ENCODE measurements around the gene SIL1. TPM values are rescaled to one million over a fixed set of nuclear protein-coding genes. Genes with fewer than 3 reads are reported as not detected.

The SIL1 gene
- total RNA-seq, 1 experiment from 2014 or later = 10.7 TPM

GRCh38 chr5:139212906-139213305 is 14.7 kb upstream of the SIL1 start (continued):
- TF ChIP-seq, protein P1, sequence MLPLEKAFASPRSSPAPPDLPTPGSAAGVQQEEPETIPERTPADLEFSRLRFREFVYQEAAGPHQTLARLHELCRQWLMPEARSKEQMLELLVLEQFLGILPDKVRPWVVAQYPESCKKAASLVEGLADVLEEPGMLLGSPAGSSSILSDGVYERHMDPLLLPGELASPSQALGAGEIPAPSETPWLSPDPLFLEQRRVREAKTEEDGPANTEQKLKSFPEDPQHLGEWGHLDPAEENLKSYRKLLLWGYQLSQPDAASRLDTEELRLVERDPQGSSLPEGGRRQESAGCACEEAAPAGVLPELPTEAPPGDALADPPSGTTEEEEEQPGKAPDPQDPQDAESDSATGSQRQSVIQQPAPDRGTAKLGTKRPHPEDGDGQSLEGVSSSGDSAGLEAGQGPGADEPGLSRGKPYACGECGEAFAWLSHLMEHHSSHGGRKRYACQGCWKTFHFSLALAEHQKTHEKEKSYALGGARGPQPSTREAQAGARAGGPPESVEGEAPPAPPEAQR (CRISPR knock-in tag; IDR thresholded peaks at IDR 0.05) = no peak
- no peak for TF ChIP-seq PRDM15 (CRISPR knock-in tag; IDR thresholded peaks at IDR 0.05)
- no peak for TF ChIP-seq NFE2L1 (CRISPR knock-in tag; IDR thresholded peaks at IDR 0.05)
- no peak for TF ChIP-seq ZNF138 (CRISPR knock-in tag; conservative IDR thresholded peaks at IDR 0.05)

GRCh38 chr5:139212486-139212885 is 14.3 kb upstream of the SIL1 start:
- CTCF ChIA-PET = interaction anchor here (1.5 kb wide), 1 partner anchor 423 kb away, joined by 4 read pairs; no protein-coding TSS in a partner anchor
- peaks cover 2% of the 10 kb centered on the region; the same call in 1 of the 2 replicates for H3K27me3 Mint-ChIP-seq (ENCODE audit: low read depth)
- H3K4me3 Mint-ChIP-seq = no peak overlapping the region
- peaks cover 29% of the 10 kb centered on the region for H3K4me1 Mint-ChIP-seq
- no peak overlapping the region; the same call in 1 of the 2 replicates for H3K27ac Mint-ChIP-seq
- ATAC-seq (no peak), DNase-seq (ENCODE audit: low spot score) (no peak)
- POLR2A ChIA-PET = no interaction called here
- no peak for TF ChIP-seq ZNF317 (CRISPR knock-in tag; IDR thresholded peaks at IDR 0.05; ENCODE audit: borderline replicate concordance, low read depth)
- TF ChIP-seq, protein P2, sequence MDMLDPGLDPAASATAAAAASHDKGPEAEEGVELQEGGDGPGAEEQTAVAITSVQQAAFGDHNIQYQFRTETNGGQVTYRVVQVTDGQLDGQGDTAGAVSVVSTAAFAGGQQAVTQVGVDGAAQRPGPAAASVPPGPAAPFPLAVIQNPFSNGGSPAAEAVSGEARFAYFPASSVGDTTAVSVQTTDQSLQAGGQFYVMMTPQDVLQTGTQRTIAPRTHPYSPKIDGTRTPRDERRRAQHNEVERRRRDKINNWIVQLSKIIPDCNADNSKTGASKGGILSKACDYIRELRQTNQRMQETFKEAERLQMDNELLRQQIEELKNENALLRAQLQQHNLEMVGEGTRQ (CRISPR knock-in tag; IDR thresholded peaks at IDR 0.05) = no peak
- TF ChIP-seq TP53 (CRISPR knock-in tag; IDR thresholded peaks at IDR 0.05) = no peak
- TF ChIP-seq ZNF416 (CRISPR knock-in tag; IDR thresholded peaks at IDR 0.05) = no peak
- TF ChIP-seq, protein P3, sequence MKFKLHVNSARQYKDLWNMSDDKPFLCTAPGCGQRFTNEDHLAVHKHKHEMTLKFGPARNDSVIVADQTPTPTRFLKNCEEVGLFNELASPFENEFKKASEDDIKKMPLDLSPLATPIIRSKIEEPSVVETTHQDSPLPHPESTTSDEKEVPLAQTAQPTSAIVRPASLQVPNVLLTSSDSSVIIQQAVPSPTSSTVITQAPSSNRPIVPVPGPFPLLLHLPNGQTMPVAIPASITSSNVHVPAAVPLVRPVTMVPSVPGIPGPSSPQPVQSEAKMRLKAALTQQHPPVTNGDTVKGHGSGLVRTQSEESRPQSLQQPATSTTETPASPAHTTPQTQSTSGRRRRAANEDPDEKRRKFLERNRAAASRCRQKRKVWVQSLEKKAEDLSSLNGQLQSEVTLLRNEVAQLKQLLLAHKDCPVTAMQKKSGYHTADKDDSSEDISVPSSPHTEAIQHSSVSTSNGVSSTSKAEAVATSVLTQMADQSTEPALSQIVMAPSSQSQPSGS (CRISPR knock-in tag; IDR thresholded peaks at IDR 0.05; ENCODE audit: borderline replicate concordance, low read depth) = no peak
- TF ChIP-seq, protein P4, sequence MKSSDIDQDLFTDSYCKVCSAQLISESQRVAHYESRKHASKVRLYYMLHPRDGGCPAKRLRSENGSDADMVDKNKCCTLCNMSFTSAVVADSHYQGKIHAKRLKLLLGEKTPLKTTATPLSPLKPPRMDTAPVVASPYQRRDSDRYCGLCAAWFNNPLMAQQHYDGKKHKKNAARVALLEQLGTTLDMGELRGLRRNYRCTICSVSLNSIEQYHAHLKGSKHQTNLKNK (CRISPR knock-in tag; IDR thresholded peaks at IDR 0.05) = no peak
- no peak for TF ChIP-seq E2F4 (CRISPR knock-in tag; IDR thresholded peaks at IDR 0.05; ENCODE audit: borderline replicate concordance, low read depth)
- no peak for TF ChIP-seq NFE2L1 (CRISPR knock-in tag; IDR thresholded peaks at IDR 0.05)
- TF ChIP-seq CREM (CRISPR knock-in tag; IDR thresholded peaks at IDR 0.05) = no peak
- TF ChIP-seq OVOL2 (CRISPR knock-in tag; IDR thresholded peaks at IDR 0.05; ENCODE audit: borderline replicate concordance) = no peak
- TF ChIP-seq MXD4 (CRISPR knock-in tag; IDR thresholded peaks at IDR 0.05; ENCODE audit: borderline replicate concordance) = no peak
- TF ChIP-seq TEAD4 (CRISPR knock-in tag; IDR thresholded peaks at IDR 0.05) = no peak
- TF ChIP-seq ZNF671 (CRISPR knock-in tag; IDR thresholded peaks at IDR 0.05) = no peak
- TF ChIP-seq, protein P5, sequence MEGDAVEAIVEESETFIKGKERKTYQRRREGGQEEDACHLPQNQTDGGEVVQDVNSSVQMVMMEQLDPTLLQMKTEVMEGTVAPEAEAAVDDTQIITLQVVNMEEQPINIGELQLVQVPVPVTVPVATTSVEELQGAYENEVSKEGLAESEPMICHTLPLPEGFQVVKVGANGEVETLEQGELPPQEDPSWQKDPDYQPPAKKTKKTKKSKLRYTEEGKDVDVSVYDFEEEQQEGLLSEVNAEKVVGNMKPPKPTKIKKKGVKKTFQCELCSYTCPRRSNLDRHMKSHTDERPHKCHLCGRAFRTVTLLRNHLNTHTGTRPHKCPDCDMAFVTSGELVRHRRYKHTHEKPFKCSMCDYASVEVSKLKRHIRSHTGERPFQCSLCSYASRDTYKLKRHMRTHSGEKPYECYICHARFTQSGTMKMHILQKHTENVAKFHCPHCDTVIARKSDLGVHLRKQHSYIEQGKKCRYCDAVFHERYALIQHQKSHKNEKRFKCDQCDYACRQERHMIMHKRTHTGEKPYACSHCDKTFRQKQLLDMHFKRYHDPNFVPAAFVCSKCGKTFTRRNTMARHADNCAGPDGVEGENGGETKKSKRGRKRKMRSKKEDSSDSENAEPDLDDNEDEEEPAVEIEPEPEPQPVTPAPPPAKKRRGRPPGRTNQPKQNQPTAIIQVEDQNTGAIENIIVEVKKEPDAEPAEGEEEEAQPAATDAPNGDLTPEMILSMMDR (IDR thresholded peaks at IDR 0.05) = no peak
- TF ChIP-seq SOX15 (CRISPR knock-in tag; IDR thresholded peaks at IDR 0.05) = no peak
- no peak for TF ChIP-seq NFYB (CRISPR knock-in tag; conservative IDR thresholded peaks at IDR 0.05; ENCODE audit: low read depth)
- TF ChIP-seq FOXP1 (CRISPR knock-in tag; IDR thresholded peaks at IDR 0.05; ENCODE audit: borderline replicate concordance) = no peak
- TF ChIP-seq, protein P6, sequence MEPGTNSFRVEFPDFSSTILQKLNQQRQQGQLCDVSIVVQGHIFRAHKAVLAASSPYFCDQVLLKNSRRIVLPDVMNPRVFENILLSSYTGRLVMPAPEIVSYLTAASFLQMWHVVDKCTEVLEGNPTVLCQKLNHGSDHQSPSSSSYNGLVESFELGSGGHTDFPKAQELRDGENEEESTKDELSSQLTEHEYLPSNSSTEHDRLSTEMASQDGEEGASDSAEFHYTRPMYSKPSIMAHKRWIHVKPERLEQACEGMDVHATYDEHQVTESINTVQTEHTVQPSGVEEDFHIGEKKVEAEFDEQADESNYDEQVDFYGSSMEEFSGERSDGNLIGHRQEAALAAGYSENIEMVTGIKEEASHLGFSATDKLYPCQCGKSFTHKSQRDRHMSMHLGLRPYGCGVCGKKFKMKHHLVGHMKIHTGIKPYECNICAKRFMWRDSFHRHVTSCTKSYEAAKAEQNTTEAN (CRISPR knock-in tag; IDR thresholded peaks at IDR 0.05) = no peak
- TF ChIP-seq RORB (CRISPR knock-in tag; IDR thresholded peaks at IDR 0.05) = no peak
- TF ChIP-seq, protein P7, sequence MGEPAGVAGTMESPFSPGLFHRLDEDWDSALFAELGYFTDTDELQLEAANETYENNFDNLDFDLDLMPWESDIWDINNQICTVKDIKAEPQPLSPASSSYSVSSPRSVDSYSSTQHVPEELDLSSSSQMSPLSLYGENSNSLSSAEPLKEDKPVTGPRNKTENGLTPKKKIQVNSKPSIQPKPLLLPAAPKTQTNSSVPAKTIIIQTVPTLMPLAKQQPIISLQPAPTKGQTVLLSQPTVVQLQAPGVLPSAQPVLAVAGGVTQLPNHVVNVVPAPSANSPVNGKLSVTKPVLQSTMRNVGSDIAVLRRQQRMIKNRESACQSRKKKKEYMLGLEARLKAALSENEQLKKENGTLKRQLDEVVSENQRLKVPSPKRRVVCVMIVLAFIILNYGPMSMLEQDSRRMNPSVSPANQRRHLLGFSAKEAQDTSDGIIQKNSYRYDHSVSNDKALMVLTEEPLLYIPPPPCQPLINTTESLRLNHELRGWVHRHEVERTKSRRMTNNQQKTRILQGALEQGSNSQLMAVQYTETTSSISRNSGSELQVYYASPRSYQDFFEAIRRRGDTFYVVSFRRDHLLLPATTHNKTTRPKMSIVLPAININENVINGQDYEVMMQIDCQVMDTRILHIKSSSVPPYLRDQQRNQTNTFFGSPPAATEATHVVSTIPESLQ (CRISPR knock-in tag; IDR thresholded peaks at IDR 0.05) = no peak
- H3K36me3 Mint-ChIP-seq = peaks cover 8% of the 10 kb centered on the region
- peaks cover 11% of the 10 kb centered on the region for H3K9me3 Mint-ChIP-seq

Data from WTC11 (cell line).